B cell (primary cell): ENCODE data around the gene MED27. TPM values are rescaled to one million over a fixed set of nuclear protein-coding genes. Genes with fewer than 3 reads are reported as not detected.
"Not testable (repeated sequence)": the region's sequence is repeated elsewhere in the genome, so short reads cannot be mapped to it uniquely, and the experiment has no call there.

Experiments
- ATAC-seq: fragments of 200-7000 bp; cut with Tn5 transposase; one replicate; pipeline ENCODE4 v1.10.0; 2021; ENCODE audit warnings: low read depth, mild to moderate bottlenecking, moderate number of reproducible peaks, moderate library complexity
- CTCF ChIA-PET: fragments of 350-600 bp; sonication (Branson Sonifier 250); formaldehyde crosslinking; loops from one replicate; lab custom pipeline; 2021; ENCODE audit warnings: antibody characterized with exemption, inconsistent platforms; lab: Charles Lee
- POLR2A ChIA-PET: fragments of 350-600 bp; sonication (Branson Sonifier 250); formaldehyde crosslinking; loops from one replicate; lab custom pipeline; 2021; ENCODE audit warnings: antibody characterized with exemption; lab: Charles Lee
- DNase-seq: peaks from one replicate; pipeline ENCODE4 v3.0.0; 2013
- H2AFZ ChIP-seq: 2 replicates; pipeline ENCODE4 v1.6.1; 2012; ENCODE audit warnings: mild to moderate bottlenecking, low read depth, low read length; ENCODE audit not compliant: insufficient read depth, poor library complexity, severe bottlenecking
- H3K27ac ChIP-seq, 2 donors: 1 replicate in 1 of 2; 2 replicates in 1 of 2; pipeline ENCODE4 v1.5.1; 2012 to 2013; ENCODE audit warnings: low read length in 2 of 2, mild to moderate bottlenecking in 2 of 2, moderate library complexity in 1 of 2
- H3K27me3 ChIP-seq, 4 experiments: fragments of 200-600 bp in 1 of 4; sonication (generic) in 1 of 4; replicated peaks in 1 of 4; 1 replicate in 2 of 4; 2 replicates in 2 of 4; pipeline versions ENCODE4 v1.6.1 to v1.7.0; 2013 to 2016; ENCODE audit warnings: low read length in 3 of 4, mild to moderate bottlenecking in 2 of 4, mixed read lengths in 1 of 4, moderate library complexity in 1 of 4; ENCODE audit not compliant: insufficient read depth in 4 of 4, control insufficient read depth in 3 of 4; ENCODE audit errors: control extremely low read depth in 1 of 4
- H3K36me3 ChIP-seq, 2 experiments: replicated peaks in 1 of 2; 1 replicate in 1 of 2; 2 replicates in 1 of 2; pipeline versions ENCODE4 v1.6.1 to v1.7.1; 2013; ENCODE audit warnings: low read length in 1 of 2; ENCODE audit not compliant: insufficient read depth in 2 of 2, control insufficient read depth in 1 of 2; ENCODE audit errors: control extremely low read depth in 1 of 2, extremely low read depth in 1 of 2
- H3K4me1 ChIP-seq, 2 donors: fragments of 200-600 bp in 1 of 2; sonication (generic) in 1 of 2; 1 replicate in 1 of 2; 2 replicates in 1 of 2; pipeline versions ENCODE4 v1.5.1 to v1.6.1; 2013 to 2017; ENCODE audit warnings: low read length in 2 of 2; ENCODE audit not compliant: control insufficient read depth in 2 of 2, insufficient read depth in 2 of 2
- H3K4me2 ChIP-seq: replicated peaks from 2 replicates; pipeline ENCODE3; 2012; ENCODE audit warnings: mild to moderate bottlenecking, low read depth, low read length; ENCODE audit not compliant: poor library complexity, severe bottlenecking
- H3K4me3 ChIP-seq, 5 experiments: fragments of 200-600 bp in 1 of 5; sonication (generic) in 1 of 5; 1 replicate in 3 of 5; 2 replicates in 2 of 5; pipeline versions ENCODE4 v1.5.1 to v1.7.0; 2011 to 2016; ENCODE audit warnings: low read length in 4 of 5, mild to moderate bottlenecking in 4 of 5, low read depth in 2 of 5, control low read depth in 1 of 5, moderate library complexity in 1 of 5; ENCODE audit not compliant: insufficient read depth in 1 of 5; ENCODE audit errors: control extremely low read depth in 1 of 5, extremely low read depth in 1 of 5
- H3K79me2 ChIP-seq: fragments of 200-600 bp; sonication (generic); one replicate; pipeline ENCODE4 v1.6.0; 2016; ENCODE audit warnings: low read length; ENCODE audit not compliant: control insufficient read depth, insufficient read depth
- H3K9ac ChIP-seq: fragments of 200-600 bp; sonication (generic); 2 replicates; pipeline ENCODE4 v1.6.1; 2017; ENCODE audit warnings: mild to moderate bottlenecking, low read length, moderate library complexity
- H3K9me3 ChIP-seq, 3 donors: one replicate each; pipeline versions ENCODE4 v1.6.1 to v1.7.1; 2013; ENCODE audit warnings: low read length in 2 of 3; ENCODE audit not compliant: control insufficient read depth in 2 of 3, insufficient read depth in 1 of 3; ENCODE audit errors: control extremely low read depth in 1 of 3
- H4K20me1 ChIP-seq: 2 replicates; pipeline ENCODE4 v1.6.0; 2012; ENCODE audit warnings: mild to moderate bottlenecking, low read length; ENCODE audit not compliant: insufficient read depth, control insufficient read depth, poor library complexity, severe bottlenecking
- H3K27ac Mint-ChIP-seq: one replicate; pipeline ENCODE4 v1.8.0; 2021; ENCODE audit warnings: mixed read lengths
- H3K27me3 Mint-ChIP-seq: one replicate; pipeline ENCODE4 v1.8.0; 2021; ENCODE audit warnings: mixed read lengths
- H3K4me1 Mint-ChIP-seq: one replicate; pipeline ENCODE4 v1.8.0; 2021; ENCODE audit warnings: mixed read lengths
- H3K4me3 Mint-ChIP-seq: one replicate; pipeline ENCODE4 v1.8.0; 2021; ENCODE audit warnings: mixed read lengths
- H3K9me3 Mint-ChIP-seq: one replicate; pipeline ENCODE4 v1.8.0; 2022; ENCODE audit warnings: mixed read lengths; ENCODE audit not compliant: insufficient read depth
- CTCF ChIP-seq: fragments of 200-600 bp; IDR thresholded peaks from one replicate; pipeline ENCODE4 v1.8.0; 2022; ENCODE audit warnings: antibody characterized with exemption, mild to moderate bottlenecking
- EZH2 ChIP-seq: IDR thresholded peaks from 2 replicates; pipeline ENCODE4 v1.6.1; 2012; ENCODE audit warnings: borderline replicate concordance, low read depth, mild to moderate bottlenecking, moderate library complexity, low read length; ENCODE audit not compliant: insufficient read depth, poor library complexity, severe bottlenecking
- WGBS: methylation state at CpG from one replicate; pipeline ENCODE4 v1.1.5; 2013; ENCODE audit warnings: missing lambda C conversion rate; ENCODE audit not compliant: insufficient coverage; 5-methylcytosine and 5-hydroxymethylcytosine counted together
- intact Hi-C: fragments of 100-400 bp; cut with micrococcal nuclease; formaldehyde crosslinking; loops from one replicate; pipeline ENCODE4 v1.10.0; 2022
- polyA plus RNA-seq: library from polyadenylated mRNA; depleted of rRNA; stranded (reverse); fragments of >200 nt; gene quantifications from 2 replicates; pipeline ENCODE4 v1.2.3, GENCODE V29; 2012
- total RNA-seq, 2 donors: library from RNA; stranded (reverse); fragments of 120-200 nt in 1 of 2; gene quantifications; 1 replicate in 1 of 2; 2 replicates in 1 of 2; pipeline versions ENCODE4 v1.2.3 to v1.2.4, GENCODE V29; 2013 to 2022

Gene MED27
- total and polyA plus RNA-seq, 2 donors (not counting 1 experiment from before 2014, with no cell fraction given) = 17.4 to 17.7 TPM

GRCh38 chr9:131923766-131924165 is 155.9 kb downstream of the MED27 start:
- no peak overlapping the region for H3K27ac Mint-ChIP-seq
- H3K9me3 Mint-ChIP-seq = no peaks in the 10 kb centered on the region
- intact Hi-C loops = no loop called here
- Histone ChIP-seq H3K79me2 (peaks cover 3% of the 10 kb centered on the region), H3K4me3 (no peak overlapping the region), H3K4me2 (no peak overlapping the region), H3K27ac (no peak overlapping the region), H3K36me3 (no peaks in the 10 kb centered on the region), H2AFZ (no peak overlapping the region), H3K9ac (no peak overlapping the region), H4K20me1 (peaks cover 8% of the 10 kb centered on the region), H3K4me1 (no peaks in the 10 kb centered on the region), H3K9me3 (no peaks in the 10 kb centered on the region), H3K27me3 (no peaks in the 10 kb centered on the region)
- no peak overlapping the region for H3K4me3 Mint-ChIP-seq
- ATAC-seq = no peak
- H3K27me3 Mint-ChIP-seq = no peaks in the 10 kb centered on the region
- DNase-seq = no peak
- WGBS = no CpG with 5 or more reads among the region's 4 CpGs
- CTCF ChIA-PET = no interaction called here
- POLR2A ChIA-PET = no interaction called here
- TF ChIP-seq CTCF (no peak), EZH2 (no peak)
- peaks cover 5% of the 10 kb centered on the region for H3K4me1 Mint-ChIP-seq

DNA sequence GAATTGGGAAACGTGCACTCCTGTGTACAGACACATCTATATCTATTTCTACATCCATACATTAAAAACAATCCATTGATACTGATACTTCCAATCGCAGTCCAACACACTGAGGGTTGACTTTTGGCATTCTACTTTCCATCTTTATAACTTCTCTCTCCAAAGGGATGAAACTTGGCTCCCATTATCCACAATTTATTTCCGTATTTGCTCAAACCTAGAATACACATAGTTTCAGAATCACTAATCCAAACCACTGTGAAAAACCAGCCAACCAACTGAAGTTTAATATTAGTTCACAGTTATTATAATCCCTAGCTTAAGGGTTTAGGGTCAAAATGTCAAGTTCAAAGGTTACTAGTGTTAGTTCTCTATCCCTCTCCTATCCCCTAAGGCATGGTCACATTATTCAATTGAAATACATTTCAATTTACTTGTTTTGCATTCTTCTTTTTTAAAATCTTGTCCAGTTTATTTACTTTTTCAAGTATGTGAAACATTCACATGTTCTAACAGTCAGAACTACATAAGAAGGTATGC is 156.5 kb downstream of the MED27 start:
- Histone ChIP-seq H3K27me3 (no peaks in the 10 kb centered on the region), H4K20me1 (peaks cover 8% of the 10 kb centered on the region), H3K4me3 (no peak overlapping the region), H3K36me3 (no peaks in the 10 kb centered on the region), H3K9ac (no peak overlapping the region), H3K4me1 (no peaks in the 10 kb centered on the region), H3K27ac (no peak overlapping the region), H3K4me2 (no peak overlapping the region), H2AFZ (no peak overlapping the region), H3K79me2 (peaks cover 3% of the 10 kb centered on the region), H3K9me3 (no peaks in the 10 kb centered on the region)
- Mint-ChIP-seq H3K4me3 (no peak overlapping the region), H3K9me3 (no peaks in the 10 kb centered on the region), H3K27me3 (no peaks in the 10 kb centered on the region), H3K27ac (no peak overlapping the region), H3K4me1 (peaks cover 5% of the 10 kb centered on the region)
- CTCF ChIA-PET = no interaction called here
- intact Hi-C loops = no loop called here
- POLR2A ChIA-PET = no interaction called here
- DNase-seq = no peak
- WGBS = 74% methylated on average over 2 of the region's 3 CpGs
- ATAC-seq = no peak
- TF ChIP-seq EZH2 = no peak
- TF ChIP-seq CTCF = no peak

GRCh38 chr9:131921635-131922034 is 158.0 kb downstream of the MED27 start:
- H3K27ac ChIP-seq, H3K4me1 ChIP-seq, H3K4me1 Mint-ChIP-seq, H2AFZ ChIP-seq, H3K9ac ChIP-seq, H3K4me3 Mint-ChIP-seq, H3K27me3 ChIP-seq, H3K36me3 ChIP-seq, H3K9me3 Mint-ChIP-seq, H3K4me3 ChIP-seq, H3K79me2 ChIP-seq, H3K27ac Mint-ChIP-seq, DNase-seq, H3K4me2 ChIP-seq, H3K27me3 Mint-ChIP-seq, CTCF ChIA-PET, ATAC-seq, H3K9me3 ChIP-seq, intact Hi-C loops, POLR2A ChIA-PET: not testable (repeated sequence)
- WGBS = no CpG with 5 or more reads among the region's 5 CpGs
- peaks cover 14% of the 10 kb centered on the region for H4K20me1 ChIP-seq
